ENCODE data around the gene ZNF276.
"Not testable (repeated sequence)": the region's sequence is repeated elsewhere in the genome, so short reads cannot be mapped to it uniquely, and the experiment has no call there.

ZNF276 gene

GRCh38 chr16:89782489-89782888 is 61.2 kb downstream of the ZNF276 start:
- DNase-seq (ENCODE audit: low spot score) = no peak

- DNase-seq (ENCODE audit: low spot score) = not testable (repeated sequence)
Observed at GRCh38 chr16:89783952-89784351, 62.6 kb downstream of the ZNF276 start.

GRCh38 chr16:89784406-89784805 is 63.1 kb downstream of the ZNF276 start:
- no peak for DNase-seq (ENCODE audit: low spot score)

GRCh38 chr16:89785523-89786155 is 64.3 kb downstream of the ZNF276 start:
- no peak for DNase-seq (ENCODE audit: low spot score)

- no peak for DNase-seq (ENCODE audit: low spot score)
Observed at GRCh38 chr16:89786474-89787364, 65.4 kb downstream of the ZNF276 start.

GRCh38 chr16:89787365-89787805 is 66.0 kb downstream of the ZNF276 start:
- no peak for DNase-seq (ENCODE audit: low spot score)

Measured in putamen (tissue), 1 donor.